H9 (cell line): ENCODE measurements around the gene ABCA1. TPM values are rescaled to one million over a fixed set of nuclear protein-coding genes. Genes with fewer than 3 reads are reported as not detected.

Source experiments
- DNase-seq: peaks from one replicate; pipeline ENCODE4 v3.0.0-alpha.2; 2017
- H2AFZ ChIP-seq: one replicate; pipeline ENCODE4 v1.6.1; 2013; ENCODE audit warnings: mild to moderate bottlenecking, low read length, control low read depth, moderate library complexity
- H2AK5ac ChIP-seq: 2 replicates; pipeline ENCODE4 v1.6.1; 2013; ENCODE audit warnings: low read length, control low read depth, mixed read lengths; ENCODE audit not compliant: insufficient read length
- H2BK120ac ChIP-seq: one replicate; pipeline ENCODE4 v1.6.1; 2013; ENCODE audit warnings: low read depth, mild to moderate bottlenecking, low read length, control low read depth, inconsistent platforms; ENCODE audit not compliant: poor library complexity, severe bottlenecking
- H2BK12ac ChIP-seq: 2 replicates; pipeline ENCODE4 v1.6.1; 2013; ENCODE audit warnings: low read length, control low read depth, mixed read lengths, low read depth; ENCODE audit not compliant: insufficient read length
- H2BK15ac ChIP-seq: 2 replicates; pipeline ENCODE4 v1.6.1; 2013; ENCODE audit warnings: low read depth, low read length, control low read depth
- H2BK20ac ChIP-seq: one replicate; pipeline ENCODE4 v1.6.1; 2013; ENCODE audit warnings: low read depth, mild to moderate bottlenecking, low read length, control low read depth, inconsistent platforms; ENCODE audit not compliant: poor library complexity, severe bottlenecking
- H2BK5ac ChIP-seq: 2 replicates; pipeline ENCODE4 v1.6.1; 2013; ENCODE audit warnings: low read length, control low read depth, mixed read lengths; ENCODE audit not compliant: insufficient read length
- H3K14ac ChIP-seq: 2 replicates; pipeline ENCODE4 v1.6.1; 2013; ENCODE audit warnings: low read length, control low read depth; ENCODE audit not compliant: insufficient read depth
- H3K18ac ChIP-seq: 2 replicates; pipeline ENCODE4 v1.6.1; 2013; ENCODE audit warnings: low read depth, mild to moderate bottlenecking, mixed read lengths, low read length, control low read depth; ENCODE audit not compliant: insufficient read length
- H3K23ac ChIP-seq: 2 replicates; pipeline ENCODE4 v1.6.1; 2013; ENCODE audit warnings: low read length, control low read depth, mixed read lengths, low read depth; ENCODE audit not compliant: insufficient read length
- H3K23me2 ChIP-seq: 2 replicates; pipeline ENCODE4 v1.6.1; 2013; ENCODE audit warnings: low read depth, mild to moderate bottlenecking, mixed read lengths, low read length, control low read depth; ENCODE audit not compliant: insufficient read length, poor library complexity, severe bottlenecking
- H3K27ac ChIP-seq: 2 replicates; pipeline ENCODE4 v1.5.1; 2013; ENCODE audit warnings: low read length, control low read depth, mixed read lengths, low read depth; ENCODE audit not compliant: insufficient read length
- H3K27me3 ChIP-seq: 2 replicates; pipeline ENCODE4 v1.6.1; 2013; ENCODE audit warnings: low read length, control low read depth, inconsistent platforms; ENCODE audit not compliant: insufficient read depth
- H3K4ac ChIP-seq: 2 replicates; pipeline ENCODE4 v1.6.1; 2013; ENCODE audit warnings: low read depth, mild to moderate bottlenecking, control low read depth, inconsistent platforms, low read length, moderate library complexity
- H3K4me1 ChIP-seq: 2 replicates; pipeline ENCODE4 v1.6.1; 2013; ENCODE audit warnings: low read length, control low read depth, inconsistent platforms; ENCODE audit not compliant: insufficient read depth
- H3K4me2 ChIP-seq: 2 replicates; pipeline ENCODE4 v1.6.1; 2013; ENCODE audit warnings: low read length, control low read depth, mixed read lengths; ENCODE audit not compliant: insufficient read length, insufficient read depth
- H3K56ac ChIP-seq: 2 replicates; pipeline ENCODE4 v1.6.1; 2013; ENCODE audit warnings: low read depth, mild to moderate bottlenecking, mixed read lengths, low read length, control low read depth; ENCODE audit not compliant: insufficient read length
- H3K79me1 ChIP-seq: 2 replicates; pipeline ENCODE4 v1.6.1; 2013; ENCODE audit warnings: low read depth, mild to moderate bottlenecking, moderate library complexity, low read length, control low read depth, inconsistent platforms; ENCODE audit not compliant: insufficient read depth, poor library complexity, severe bottlenecking
- H3K79me2 ChIP-seq: 2 replicates; pipeline ENCODE4 v1.6.1; 2013; ENCODE audit warnings: low read length, control low read depth, inconsistent platforms; ENCODE audit not compliant: insufficient read depth
- H3K9ac ChIP-seq: 2 replicates; pipeline ENCODE4 v1.6.1; 2013; ENCODE audit warnings: low read length, control low read depth, mixed read lengths; ENCODE audit not compliant: insufficient read length; ENCODE audit errors: extremely low read depth
- H3K9me3 ChIP-seq: one replicate; pipeline ENCODE4 v1.6.1; 2013; ENCODE audit warnings: low read depth, low read length, inconsistent platforms; ENCODE audit not compliant: control insufficient read depth
- H3T11ph ChIP-seq: one replicate; pipeline ENCODE4 v1.6.1; 2013; ENCODE audit warnings: mild to moderate bottlenecking, low read length, control low read depth, inconsistent platforms
- H4K20me1 ChIP-seq: one replicate; pipeline ENCODE4 v1.6.1; 2013; ENCODE audit not compliant: control insufficient read depth, insufficient read length, insufficient read depth
- H4K5ac ChIP-seq: 2 replicates; pipeline ENCODE4 v1.6.1; 2013; ENCODE audit warnings: low read depth, mild to moderate bottlenecking, mixed read lengths, low read length, control low read depth; ENCODE audit not compliant: insufficient read length
- H4K8ac ChIP-seq: replicated peaks from 2 replicates; pipeline ENCODE4 v1.6.1; 2013; ENCODE audit warnings: low read length, control low read depth, mixed read lengths, low read depth; ENCODE audit not compliant: insufficient read length
- H4K91ac ChIP-seq: 2 replicates; pipeline ENCODE4 v1.6.1; 2013; ENCODE audit warnings: low read depth, mild to moderate bottlenecking, moderate library complexity, mixed read lengths, low read length, control low read depth; ENCODE audit not compliant: insufficient read length
- H3K27ac Mint-ChIP-seq, 3 experiments: 2 replicates in 2 of 3; 3 replicates in 1 of 3; pipeline ENCODE4 v1.8.0; 2020 to 2021; ENCODE audit warnings: mixed read lengths in 3 of 3, mild to moderate bottlenecking in 1 of 3, moderate library complexity in 1 of 3
- H3K27me3 Mint-ChIP-seq: 2 replicates; pipeline ENCODE4 v1.8.0; 2021; ENCODE audit warnings: low read depth, mild to moderate bottlenecking, moderate library complexity, mixed read lengths
- H3K36me3 Mint-ChIP-seq, 3 experiments: 2 replicates in 2 of 3; 3 replicates in 1 of 3; pipeline ENCODE4 v1.8.0; 2020 to 2021; ENCODE audit warnings: low read depth in 3 of 3, mixed read lengths in 3 of 3; ENCODE audit not compliant: insufficient read depth in 1 of 3
- H3K4me1 Mint-ChIP-seq, 2 experiments: 2 replicates each; pipeline ENCODE4 v1.8.0; 2020; ENCODE audit warnings: mixed read lengths in 2 of 2
- H3K4me3 Mint-ChIP-seq, 2 experiments: 2 replicates in 1 of 2; 3 replicates in 1 of 2; pipeline ENCODE4 v1.8.0; 2020 to 2021; ENCODE audit warnings: mild to moderate bottlenecking in 2 of 2, mixed read lengths in 2 of 2, moderate library complexity in 1 of 2
- H3K9me3 Mint-ChIP-seq, 2 experiments: 2 replicates in 1 of 2; 3 replicates in 1 of 2; pipeline ENCODE4 v1.8.0; 2020; ENCODE audit warnings: mild to moderate bottlenecking in 2 of 2, mixed read lengths in 2 of 2, moderate library complexity in 1 of 2
- CTCF ChIP-seq: fragments of 200-600 bp; sonication (generic); conservative IDR thresholded peaks from 3 replicates; pipeline ENCODE4 v1.8.0; 2021; ENCODE audit warnings: antibody characterized with exemption, mild to moderate bottlenecking
- WGBS: extraction: QIAGEN DNeasy Blood & Tissue Kit; methylation state at CpG from one replicate; pipeline ENCODE4 v1.1.7; 2013; ENCODE audit warnings: missing lambda C conversion rate, low lambda C conversion rate, mixed read lengths; ENCODE audit not compliant: insufficient read length; ENCODE audit errors: extremely low coverage; 5-methylcytosine and 5-hydroxymethylcytosine counted together
- total RNA-seq: library from RNA; stranded (reverse); gene quantifications from 2 replicates; pipeline ENCODE4 v1.2.1, GENCODE V29; 2021

The ABCA1 gene
- total RNA-seq, 1 experiment from 2014 or later: 16.6 TPM

GRCh38 chr9:104872656-104873488 lies 55.1 kb downstream of the ABCA1 start:
- Histone ChIP-seq H3K4me2 (no peak overlapping the region), H3K79me1 (no peaks in the 10 kb centered on the region), H3K9ac (no peak overlapping the region), H2BK20ac (no peak overlapping the region), H3K27ac (no peak overlapping the region), H2BK15ac (no peak overlapping the region; the same call in 1 of the 2 replicates), H3K4me1 (no peaks in the 10 kb centered on the region; the same call in 1 of the 2 replicates), H4K91ac (no peak overlapping the region), H2BK12ac (no peak overlapping the region), H2AFZ (no peak overlapping the region), H2BK120ac (no peak overlapping the region), H3K79me2 (no peaks in the 10 kb centered on the region), H3K9me3 (no peaks in the 10 kb centered on the region), H3K23ac (no peak overlapping the region), H3K27me3 (no peaks in the 10 kb centered on the region), H3T11ph (no peak overlapping the region), H4K5ac (no peak overlapping the region), H3K18ac (no peak overlapping the region), H3K4ac (no peak overlapping the region), H3K14ac (no peak overlapping the region), H4K8ac (no peak overlapping the region), H2BK5ac (no peak overlapping the region), H2AK5ac (no peak overlapping the region), H4K20me1 (peaks cover 2% of the 10 kb centered on the region), H3K56ac (no peak overlapping the region), H3K23me2 (no peaks in the 10 kb centered on the region)
- TF ChIP-seq CTCF: no peak
- WGBS: no CpG with 5 or more reads among the region's 6 CpGs
- Mint-ChIP-seq H3K36me3 (peaks cover 17 to 30% (median 28%) of the 10 kb centered on the region in 3 experiments), H3K9me3 (peaks cover 8 to 11% of the 10 kb centered on the region in 2 experiments; a peak in 4 of 5 replicates), H3K27ac (no peak overlapping the region), H3K4me3 (0 out of 5 replicates have a peak overlapping the region, but pooled peaks of 1 of the 2 experiments have one; percentile 11), H3K4me1 (peaks cover 33 to 36% of the 10 kb centered on the region in 2 experiments), H3K27me3 (peaks cover 4% of the 10 kb centered on the region)
- DNase-seq: no peak
